Liver (tissue), 9 donors: ENCODE data around the gene C8G. TPM values are rescaled to one million over a fixed set of nuclear protein-coding genes. Genes with fewer than 3 reads are reported as not detected.

Experiments used
- DNase-seq: peaks from one replicate; pipeline ENCODE4 v3.0.0-alpha.2; 2017; ENCODE audit warnings: low spot score
- H3K27ac ChIP-seq, 2 donors: one replicate each; pipeline ENCODE4 v1.7.0; 2013; ENCODE audit warnings: inconsistent platforms in 2 of 2, low read length in 2 of 2, control low read depth in 1 of 2, low read depth in 1 of 2, mild to moderate bottlenecking in 1 of 2
- H3K27me3 ChIP-seq, 4 donors: one replicate each; pipeline versions ENCODE4 v1.6.1 to v1.7.0; 2013; ENCODE audit warnings: low read length in 3 of 4, inconsistent platforms in 1 of 4, mild to moderate bottlenecking in 1 of 4, moderate library complexity in 1 of 4; ENCODE audit not compliant: control insufficient read depth in 4 of 4, insufficient read depth in 4 of 4
- H3K36me3 ChIP-seq, 4 donors: one replicate each; pipeline versions ENCODE4 v1.6.1 to v1.7.0; 2013; ENCODE audit warnings: low read length in 3 of 4, mild to moderate bottlenecking in 3 of 4, low read depth in 1 of 4, moderate library complexity in 1 of 4; ENCODE audit not compliant: control insufficient read depth in 4 of 4, insufficient read depth in 3 of 4
- H3K4me1 ChIP-seq, 4 donors: one replicate each; pipeline versions ENCODE4 v1.6.1 to v1.7.0; 2013; ENCODE audit warnings: low read length in 3 of 4, mild to moderate bottlenecking in 3 of 4, moderate library complexity in 1 of 4; ENCODE audit not compliant: control insufficient read depth in 4 of 4, insufficient read depth in 4 of 4
- H3K4me3 ChIP-seq, 3 donors: one replicate each; pipeline versions ENCODE4 v1.6.1 to v1.7.0; 2013; ENCODE audit warnings: low read length in 3 of 3, control low read depth in 1 of 3, low read depth in 1 of 3, mild to moderate bottlenecking in 1 of 3
- H3K9ac ChIP-seq, 2 donors: one replicate each; pipeline ENCODE4 v1.7.0; 2013; ENCODE audit warnings: low read length in 2 of 2, mild to moderate bottlenecking in 2 of 2, moderate library complexity in 2 of 2, control low read depth in 1 of 2, low read depth in 1 of 2
- H3K9me3 ChIP-seq, 4 donors: one replicate each; pipeline versions ENCODE4 v1.6.1 to v1.7.0; 2013; ENCODE audit warnings: low read length in 3 of 4; ENCODE audit not compliant: control insufficient read depth in 4 of 4
- EGR1 ChIP-seq, 2 donors: IDR thresholded peaks; 2 replicates each; pipeline ENCODE4 v1.6.1; 2016 to 2018; ENCODE audit warnings: antibody characterized with exemption in 2 of 2, low read depth in 2 of 2
- FOXA1 ChIP-seq: IDR thresholded peaks from 2 replicates; pipeline ENCODE4 v1.6.1; 2016; ENCODE audit warnings: antibody characterized with exemption
- FOXA2 ChIP-seq: IDR thresholded peaks from 2 replicates; pipeline ENCODE4 v1.6.1; 2016; ENCODE audit warnings: antibody characterized with exemption
- GABPA ChIP-seq, 2 donors: IDR thresholded peaks in 1 of 2; conservative IDR thresholded peaks in 1 of 2; 2 replicates each; pipeline ENCODE4 v1.6.1; 2016; ENCODE audit warnings: antibody characterized with exemption in 2 of 2, mild to moderate bottlenecking in 1 of 2, moderate library complexity in 1 of 2
- HNF4A ChIP-seq, 2 donors: conservative IDR thresholded peaks; 2 replicates each; pipeline ENCODE4 v1.6.1; 2016; ENCODE audit warnings: antibody characterized with exemption in 2 of 2, mild to moderate bottlenecking in 2 of 2
- HNF4G ChIP-seq: IDR thresholded peaks from 2 replicates; pipeline ENCODE4 v1.6.1; 2016; ENCODE audit warnings: antibody characterized with exemption
- JUND ChIP-seq, 2 donors: IDR thresholded peaks; 2 replicates each; pipeline ENCODE4 v1.6.1; 2016; ENCODE audit warnings: antibody characterized with exemption in 2 of 2
- NR2F2 ChIP-seq: IDR thresholded peaks from 2 replicates; pipeline ENCODE4 v1.6.1; 2016; ENCODE audit warnings: antibody characterized with exemption
- RAD21 ChIP-seq, 2 donors: IDR thresholded peaks; 2 replicates each; pipeline ENCODE4 v1.6.1; 2016; ENCODE audit warnings: antibody characterized with exemption in 2 of 2, mild to moderate bottlenecking in 2 of 2
- RXRA ChIP-seq, 2 donors: IDR thresholded peaks; 2 replicates each; pipeline ENCODE4 v1.6.1; 2017 to 2018; ENCODE audit warnings: antibody characterized with exemption in 2 of 2, mild to moderate bottlenecking in 1 of 2
- SP1 ChIP-seq: IDR thresholded peaks from 2 replicates; pipeline ENCODE4 v1.6.1; 2018; ENCODE audit warnings: antibody characterized with exemption, mild to moderate bottlenecking
- TAF1 ChIP-seq: conservative IDR thresholded peaks from 2 replicates; pipeline ENCODE4 v1.6.1; 2016; ENCODE audit warnings: antibody characterized with exemption, mild to moderate bottlenecking
- YY1 ChIP-seq: IDR thresholded peaks from 2 replicates; pipeline ENCODE4 v1.6.1; 2016; ENCODE audit warnings: antibody characterized with exemption, mild to moderate bottlenecking
- WGBS: extraction: QIAGEN DNeasy Blood & Tissue Kit; methylation state at CpG from one replicate; pipeline ENCODE4 v1.1.7; 2013; 5-methylcytosine and 5-hydroxymethylcytosine counted together
- polyA plus RNA-seq, 2 donors: library from polyadenylated mRNA; stranded (reverse) in 1 of 2; unstranded in 1 of 2; fragments of 200-250 nt in 1 of 2; fragments of >200 nt in 1 of 2; fragmentation: Nextera tagmentation in 1 of 2; extraction: Ambion mirVana in 1 of 2; gene quantifications; one replicate each; pipeline versions ENCODE4 v1.2.1 to v1.2.3, GENCODE V29; 2013 to 2015
- total RNA-seq, 2 donors: library from RNA; depleted of rRNA; stranded (reverse); fragments of >200 nt; gene quantifications; one replicate each; pipeline ENCODE4 v1.2.3, GENCODE V29; 2014
- TF ChIP-seq, protein P1 (sequence below): fragments of 150-350 bp; IDR thresholded peaks from 2 replicates; pipeline ENCODE4 v1.5.1; 2017; ENCODE audit warnings: improper control_type of control experiment, low read depth, low read length; ENCODE audit not compliant: missing input control
- TF ChIP-seq, protein P2 (sequence below): IDR thresholded peaks from 2 replicates; pipeline ENCODE4 v1.6.1; 2016; ENCODE audit warnings: antibody characterized with exemption
- TF ChIP-seq, protein P3 (sequence below): IDR thresholded peaks from 2 replicates; pipeline ENCODE4 v1.6.1; 2016; ENCODE audit warnings: antibody characterized with exemption, mild to moderate bottlenecking
- TF ChIP-seq, protein P4 (sequence below): IDR thresholded peaks from 2 replicates; pipeline ENCODE4 v1.6.1; 2016; ENCODE audit warnings: antibody characterized with exemption
- TF ChIP-seq, protein P5 (sequence below): IDR thresholded peaks from 2 replicates; pipeline ENCODE4 v1.6.1; 2016; ENCODE audit warnings: antibody characterized with exemption
- donor health status: healthy.
- donor health status: healthy.
- donor health status: healthy.
- donor health status: healthy.
- donor health status: healthy.

The C8G gene
- total and polyA plus RNA-seq, 4 donors = 25.1 to 1,117 (median 607) TPM

DNA sequence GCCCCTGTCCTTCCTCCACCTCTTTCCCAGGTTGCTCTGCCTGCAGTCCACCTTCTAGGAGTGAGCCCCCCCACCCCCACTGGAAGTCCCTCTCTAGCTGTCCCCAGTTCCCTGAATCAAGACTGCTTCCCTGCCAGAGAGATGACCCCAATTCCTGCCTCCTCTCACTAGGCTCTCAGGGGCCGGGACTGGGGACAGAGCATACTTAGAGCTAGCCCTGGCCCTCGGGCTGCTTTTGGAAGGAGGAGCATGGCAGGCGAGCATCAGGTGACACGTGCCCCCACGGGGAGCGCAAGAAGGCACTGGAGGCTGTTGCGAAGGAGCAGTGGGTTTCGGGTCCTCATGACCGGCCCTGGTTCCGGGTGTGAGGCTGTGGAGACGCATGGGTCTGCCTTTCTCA is 49.0 kb upstream of the C8G start:
- no peak for TF ChIP-seq SP1
- TF ChIP-seq EGR1 (IDR thresholded peaks at IDR 0.05; ENCODE audit: low read depth in 2 of 2) = no peak
- TF ChIP-seq JUND (IDR thresholded peaks at IDR 0.05) = no peak
- no peak for TF ChIP-seq YY1
- TF ChIP-seq, protein P1, sequence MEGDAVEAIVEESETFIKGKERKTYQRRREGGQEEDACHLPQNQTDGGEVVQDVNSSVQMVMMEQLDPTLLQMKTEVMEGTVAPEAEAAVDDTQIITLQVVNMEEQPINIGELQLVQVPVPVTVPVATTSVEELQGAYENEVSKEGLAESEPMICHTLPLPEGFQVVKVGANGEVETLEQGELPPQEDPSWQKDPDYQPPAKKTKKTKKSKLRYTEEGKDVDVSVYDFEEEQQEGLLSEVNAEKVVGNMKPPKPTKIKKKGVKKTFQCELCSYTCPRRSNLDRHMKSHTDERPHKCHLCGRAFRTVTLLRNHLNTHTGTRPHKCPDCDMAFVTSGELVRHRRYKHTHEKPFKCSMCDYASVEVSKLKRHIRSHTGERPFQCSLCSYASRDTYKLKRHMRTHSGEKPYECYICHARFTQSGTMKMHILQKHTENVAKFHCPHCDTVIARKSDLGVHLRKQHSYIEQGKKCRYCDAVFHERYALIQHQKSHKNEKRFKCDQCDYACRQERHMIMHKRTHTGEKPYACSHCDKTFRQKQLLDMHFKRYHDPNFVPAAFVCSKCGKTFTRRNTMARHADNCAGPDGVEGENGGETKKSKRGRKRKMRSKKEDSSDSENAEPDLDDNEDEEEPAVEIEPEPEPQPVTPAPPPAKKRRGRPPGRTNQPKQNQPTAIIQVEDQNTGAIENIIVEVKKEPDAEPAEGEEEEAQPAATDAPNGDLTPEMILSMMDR = no peak
- TF ChIP-seq, protein P2, sequence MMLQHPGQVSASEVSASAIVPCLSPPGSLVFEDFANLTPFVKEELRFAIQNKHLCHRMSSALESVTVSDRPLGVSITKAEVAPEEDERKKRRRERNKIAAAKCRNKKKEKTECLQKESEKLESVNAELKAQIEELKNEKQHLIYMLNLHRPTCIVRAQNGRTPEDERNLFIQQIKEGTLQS = no peak
- no peak for TF ChIP-seq FOXA1
- TF ChIP-seq NR2F2 = no peak
- TF ChIP-seq FOXA2 = no peak
- no peak for TF ChIP-seq RAD21 (IDR thresholded peaks at IDR 0.05)
- TF ChIP-seq RXRA (IDR thresholded peaks at IDR 0.05) = no peak
- TF ChIP-seq HNF4G = no peak
- TF ChIP-seq, protein P3, sequence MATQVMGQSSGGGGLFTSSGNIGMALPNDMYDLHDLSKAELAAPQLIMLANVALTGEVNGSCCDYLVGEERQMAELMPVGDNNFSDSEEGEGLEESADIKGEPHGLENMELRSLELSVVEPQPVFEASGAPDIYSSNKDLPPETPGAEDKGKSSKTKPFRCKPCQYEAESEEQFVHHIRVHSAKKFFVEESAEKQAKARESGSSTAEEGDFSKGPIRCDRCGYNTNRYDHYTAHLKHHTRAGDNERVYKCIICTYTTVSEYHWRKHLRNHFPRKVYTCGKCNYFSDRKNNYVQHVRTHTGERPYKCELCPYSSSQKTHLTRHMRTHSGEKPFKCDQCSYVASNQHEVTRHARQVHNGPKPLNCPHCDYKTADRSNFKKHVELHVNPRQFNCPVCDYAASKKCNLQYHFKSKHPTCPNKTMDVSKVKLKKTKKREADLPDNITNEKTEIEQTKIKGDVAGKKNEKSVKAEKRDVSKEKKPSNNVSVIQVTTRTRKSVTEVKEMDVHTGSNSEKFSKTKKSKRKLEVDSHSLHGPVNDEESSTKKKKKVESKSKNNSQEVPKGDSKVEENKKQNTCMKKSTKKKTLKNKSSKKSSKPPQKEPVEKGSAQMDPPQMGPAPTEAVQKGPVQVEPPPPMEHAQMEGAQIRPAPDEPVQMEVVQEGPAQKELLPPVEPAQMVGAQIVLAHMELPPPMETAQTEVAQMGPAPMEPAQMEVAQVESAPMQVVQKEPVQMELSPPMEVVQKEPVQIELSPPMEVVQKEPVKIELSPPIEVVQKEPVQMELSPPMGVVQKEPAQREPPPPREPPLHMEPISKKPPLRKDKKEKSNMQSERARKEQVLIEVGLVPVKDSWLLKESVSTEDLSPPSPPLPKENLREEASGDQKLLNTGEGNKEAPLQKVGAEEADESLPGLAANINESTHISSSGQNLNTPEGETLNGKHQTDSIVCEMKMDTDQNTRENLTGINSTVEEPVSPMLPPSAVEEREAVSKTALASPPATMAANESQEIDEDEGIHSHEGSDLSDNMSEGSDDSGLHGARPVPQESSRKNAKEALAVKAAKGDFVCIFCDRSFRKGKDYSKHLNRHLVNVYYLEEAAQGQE = no peak
- TF ChIP-seq, protein P4, sequence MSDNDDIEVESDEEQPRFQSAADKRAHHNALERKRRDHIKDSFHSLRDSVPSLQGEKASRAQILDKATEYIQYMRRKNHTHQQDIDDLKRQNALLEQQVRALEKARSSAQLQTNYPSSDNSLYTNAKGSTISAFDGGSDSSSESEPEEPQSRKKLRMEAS = no peak
- TF ChIP-seq GABPA (IDR thresholded peaks at IDR 0.05 in 1 of 2, conservative IDR thresholded peaks at IDR 0.05 in 1 of 2) = no peak
- no peak for TF ChIP-seq TAF1
- no peak for TF ChIP-seq HNF4A (conservative IDR thresholded peaks at IDR 0.05)
- TF ChIP-seq, protein P5, sequence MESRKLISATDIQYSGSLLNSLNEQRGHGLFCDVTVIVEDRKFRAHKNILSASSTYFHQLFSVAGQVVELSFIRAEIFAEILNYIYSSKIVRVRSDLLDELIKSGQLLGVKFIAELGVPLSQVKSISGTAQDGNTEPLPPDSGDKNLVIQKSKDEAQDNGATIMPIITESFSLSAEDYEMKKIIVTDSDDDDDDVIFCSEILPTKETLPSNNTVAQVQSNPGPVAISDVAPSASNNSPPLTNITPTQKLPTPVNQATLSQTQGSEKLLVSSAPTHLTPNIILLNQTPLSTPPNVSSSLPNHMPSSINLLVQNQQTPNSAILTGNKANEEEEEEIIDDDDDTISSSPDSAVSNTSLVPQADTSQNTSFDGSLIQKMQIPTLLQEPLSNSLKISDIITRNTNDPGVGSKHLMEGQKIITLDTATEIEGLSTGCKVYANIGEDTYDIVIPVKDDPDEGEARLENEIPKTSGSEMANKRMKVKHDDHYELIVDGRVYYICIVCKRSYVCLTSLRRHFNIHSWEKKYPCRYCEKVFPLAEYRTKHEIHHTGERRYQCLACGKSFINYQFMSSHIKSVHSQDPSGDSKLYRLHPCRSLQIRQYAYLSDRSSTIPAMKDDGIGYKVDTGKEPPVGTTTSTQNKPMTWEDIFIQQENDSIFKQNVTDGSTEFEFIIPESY = no peak
- no peak overlapping the region for H3K27ac ChIP-seq
- no peak overlapping the region for H3K9ac ChIP-seq
- peaks cover 0 to 6% (median under 1%) of the 10 kb centered on the region in 4 donors for H3K4me1 ChIP-seq
- no peak for DNase-seq
- no peaks in the 10 kb centered on the region for H3K9me3 ChIP-seq
- H3K4me3 ChIP-seq = no peak overlapping the region
- 87% methylated on average over 11 of the region's 11 CpGs for WGBS
- peaks cover 0 to 14% (median 9%) of the 10 kb centered on the region in 4 donors for H3K36me3 ChIP-seq
- no peaks in the 10 kb centered on the region for H3K27me3 ChIP-seq
